Calu3 (cell line): Measurements from ENCODE around the gene BMP7. TPM values are rescaled to one million over a fixed set of nuclear protein-coding genes. Genes with fewer than 3 reads are reported as not detected.

Source experiments
- BruUV-seq: library from RNA; stranded (reverse); fragments of 400-500 nt; replicated peaks from 2 replicates; lab custom pipeline; 2021; lab: Mats Ljungman, UMichigan
- CTCF ChIA-PET: fragments of 300-600 bp; sonication (Branson Sonifier 250); formaldehyde crosslinking; loops from one replicate; lab custom pipeline; 2022; ENCODE audit warnings: antibody characterized with exemption; lab: Charles Lee
- DNase-seq: peaks from one replicate; pipeline ENCODE4 v3.0.0; 2022
- H3K27ac Mint-ChIP-seq: one replicate; pipeline ENCODE4 v1.8.0; 2022; ENCODE audit warnings: mixed read lengths; ENCODE audit not compliant: unreplicated experiment
- H3K27me3 Mint-ChIP-seq: one replicate; pipeline ENCODE4 v1.8.0; 2022; ENCODE audit warnings: mixed read lengths; ENCODE audit not compliant: unreplicated experiment
- H3K36me3 Mint-ChIP-seq: one replicate; pipeline ENCODE4 v1.8.0; 2022; ENCODE audit warnings: mild to moderate bottlenecking, moderate library complexity, mixed read lengths; ENCODE audit not compliant: insufficient read depth, unreplicated experiment
- H3K4me1 Mint-ChIP-seq: one replicate; pipeline ENCODE4 v1.8.0; 2022; ENCODE audit warnings: mild to moderate bottlenecking, low read depth, mixed read lengths; ENCODE audit not compliant: unreplicated experiment
- H3K4me3 Mint-ChIP-seq: one replicate; pipeline ENCODE4 v1.8.0; 2022; ENCODE audit warnings: mild to moderate bottlenecking, low read depth, moderate library complexity, mixed read lengths; ENCODE audit not compliant: unreplicated experiment
- H3K9me3 Mint-ChIP-seq: one replicate; pipeline ENCODE4 v1.8.0; 2022; ENCODE audit warnings: low read depth, mixed read lengths; ENCODE audit not compliant: unreplicated experiment
- CTCF ChIP-seq: fragments of 200-600 bp; IDR thresholded peaks from one replicate; pipeline ENCODE4 v1.8.0; 2022; ENCODE audit warnings: antibody characterized with exemption; ENCODE audit not compliant: unreplicated experiment
- intact Hi-C: fragments of 100-400 bp; cut with micrococcal nuclease; formaldehyde crosslinking; loops from one replicate; pipeline ENCODE4 v1.10.0; 2022; ENCODE audit not compliant: unreplicated experiment
- total RNA-seq: library from RNA; stranded (reverse); gene quantifications from 2 replicates; pipeline ENCODE4 v1.2.3, GENCODE V29; 2022

Gene BMP7
- total RNA-seq, 1 experiment from 2014 or later = not detected

GRCh38 chr20:57263801-57264792 is 2.3 kb downstream of the BMP7 start:
- H3K4me3 Mint-ChIP-seq = no peak overlapping the region
- no peak for DNase-seq
- no TSS peak for BruUV-seq
- TF ChIP-seq CTCF = no peak
- H3K4me1 Mint-ChIP-seq = no peaks in the 10 kb centered on the region
- H3K9me3 Mint-ChIP-seq = no peaks in the 10 kb centered on the region
- intact Hi-C loops = no loop called here
- H3K36me3 Mint-ChIP-seq = no peaks in the 10 kb centered on the region
- peaks cover 95% of the 10 kb centered on the region for H3K27me3 Mint-ChIP-seq
- no peak overlapping the region for H3K27ac Mint-ChIP-seq
- CTCF ChIA-PET = interaction anchor here (1.1 kb wide), 1 partner anchor 18 kb away, joined by 3 read pairs; no protein-coding TSS in a partner anchor

GRCh38 chr20:57262784-57263609 is 3.4 kb downstream of the BMP7 start:
- no TSS peak for BruUV-seq
- intact Hi-C loops = no loop called here
- Mint-ChIP-seq H3K4me3 (no peak overlapping the region), H3K27me3 (peaks cover 95% of the 10 kb centered on the region), H3K9me3 (no peaks in the 10 kb centered on the region), H3K4me1 (no peaks in the 10 kb centered on the region), H3K36me3 (no peaks in the 10 kb centered on the region), H3K27ac (no peak overlapping the region)
- CTCF ChIA-PET = no interaction called here
- no peak for TF ChIP-seq CTCF
- DNase-seq = no peak

- Mint-ChIP-seq H3K9me3 (no peaks in the 10 kb centered on the region), H3K27ac (no peak overlapping the region), H3K36me3 (no peaks in the 10 kb centered on the region), H3K4me3 (no peak overlapping the region), H3K4me1 (no peaks in the 10 kb centered on the region), H3K27me3 (peaks cover 95% of the 10 kb centered on the region)
- no peak for DNase-seq
- CTCF ChIA-PET = no interaction called here
- BruUV-seq = no TSS peak
- no peak for TF ChIP-seq CTCF
- intact Hi-C loops = no loop called here
Observed at GRCh38 chr20:57262301-57262700, 4.1 kb downstream of the BMP7 start.

- CTCF ChIA-PET = no interaction called here
- TF ChIP-seq CTCF = no peak
- Mint-ChIP-seq H3K4me3 (no peak overlapping the region), H3K9me3 (no peaks in the 10 kb centered on the region), H3K27me3 (peaks cover 95% of the 10 kb centered on the region), H3K4me1 (no peaks in the 10 kb centered on the region), H3K27ac (no peak overlapping the region), H3K36me3 (no peaks in the 10 kb centered on the region)
- BruUV-seq = no TSS peak
- no peak for DNase-seq
- intact Hi-C loops = no loop called here
Observed at GRCh38 chr20:57261457-57262251, 4.8 kb downstream of the BMP7 start.
